NK-92 treated with Interleukin-12 subunit alpha and Interleukin-12 subunit beta, amount 100 ng/mL, for 24 hours (cell line): ENCODE data around the gene TSPEAR.

Experiments used
- DNase-seq: peaks from one replicate; lab custom pipeline; 2025; lab: John Stamatoyannopoulos, UW

The TSPEAR gene

DNA sequence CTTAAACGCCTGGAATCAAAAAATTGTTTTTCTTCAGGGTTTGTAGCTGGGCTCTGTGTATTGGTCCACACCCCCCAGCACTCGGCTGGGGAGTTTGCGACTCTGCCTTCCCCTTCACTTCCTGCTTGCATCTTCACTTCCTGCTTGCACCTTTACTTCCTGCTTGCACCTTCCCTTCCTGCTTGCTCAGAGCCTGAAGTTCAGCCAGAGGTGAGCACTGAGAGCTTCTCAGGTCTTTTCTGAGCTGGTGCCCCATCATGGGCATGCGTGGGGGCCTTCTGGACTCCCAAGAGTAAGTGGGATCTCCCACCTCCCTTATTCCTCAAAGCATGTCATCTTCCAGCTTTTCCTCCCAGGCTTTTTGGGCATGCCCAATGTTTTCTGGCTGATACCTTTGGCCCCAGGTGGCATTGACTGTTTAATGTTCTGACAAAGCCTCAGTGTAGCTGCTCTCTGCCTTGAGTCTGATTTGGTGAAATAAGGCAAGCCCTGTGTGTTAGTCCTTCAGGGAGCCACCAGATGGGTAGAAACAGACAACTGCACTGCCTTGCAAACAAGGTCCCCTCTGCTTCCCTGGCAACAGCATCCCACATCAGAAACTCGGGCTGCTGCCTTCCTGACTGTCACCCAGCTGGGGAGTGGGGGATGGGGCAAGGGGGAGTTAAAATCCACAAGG is 163.6 kb downstream of the TSPEAR start:
- no peak for DNase-seq

DNA sequence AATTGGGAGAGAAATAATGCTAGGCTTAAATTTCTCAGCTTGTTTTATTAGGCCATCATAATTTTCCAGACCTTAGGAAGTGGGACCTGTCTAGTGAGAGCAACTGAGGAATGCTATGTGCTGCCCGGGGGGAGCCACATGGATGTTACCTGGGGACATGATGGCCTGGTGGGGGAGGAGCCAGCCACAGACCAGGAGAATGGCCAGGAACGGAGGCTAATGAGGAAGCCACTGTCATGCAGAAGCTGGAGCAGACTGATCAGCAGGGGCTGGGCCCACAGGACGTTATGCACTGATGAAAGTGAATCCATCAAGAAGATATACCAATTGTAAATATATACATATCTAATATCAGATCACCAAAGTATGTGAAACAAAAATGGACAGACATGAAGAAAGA is 166.8 kb downstream of the TSPEAR start:
- no peak for DNase-seq

DNA sequence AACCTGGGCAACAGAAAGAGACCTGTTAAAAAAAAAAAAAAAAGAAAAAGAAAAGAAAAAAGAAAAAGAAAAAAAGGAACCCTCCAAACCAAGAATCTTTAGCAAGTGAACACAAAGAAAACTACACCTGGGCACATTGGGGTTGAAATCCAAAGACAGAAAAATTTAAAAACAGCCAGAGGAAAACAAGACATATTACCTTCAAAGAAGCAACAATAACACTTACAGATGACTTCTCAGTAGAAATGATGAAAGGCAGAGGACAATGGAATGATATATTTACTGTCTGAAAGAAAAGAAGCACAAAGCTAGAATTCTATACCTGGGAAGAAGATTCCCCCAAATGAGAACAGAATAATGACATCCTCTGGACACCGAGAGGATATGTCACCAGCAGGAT is 168.7 kb downstream of the TSPEAR start:
- no peak for DNase-seq

DNA sequence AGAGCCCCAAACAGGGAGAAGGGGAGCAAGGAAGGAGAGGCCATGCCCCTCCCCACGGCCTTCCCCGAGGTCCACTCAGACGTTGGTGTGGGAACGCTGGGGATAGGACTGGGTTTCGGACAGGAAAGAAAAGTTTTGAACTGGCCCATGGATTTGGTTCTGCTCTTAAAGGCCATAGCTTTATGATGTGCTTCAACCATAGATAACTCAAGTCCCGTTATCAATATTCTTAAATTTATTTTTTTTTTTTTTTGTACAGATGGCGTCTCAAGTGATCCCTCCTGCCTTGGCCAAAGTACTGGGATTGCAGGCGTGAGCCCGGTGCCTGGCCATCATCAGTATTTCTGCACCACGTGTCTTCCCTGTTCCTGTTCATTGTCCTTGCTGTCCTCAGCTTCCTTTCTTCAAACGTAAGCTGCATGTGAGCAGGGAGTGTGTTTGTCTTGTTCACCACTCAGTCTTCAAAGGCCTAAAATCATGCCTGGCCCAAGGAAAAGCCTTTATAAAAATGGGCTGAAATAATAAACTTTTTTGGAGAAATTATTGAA is 170.6 kb downstream of the TSPEAR start:
- DNase-seq: no peak

DNA sequence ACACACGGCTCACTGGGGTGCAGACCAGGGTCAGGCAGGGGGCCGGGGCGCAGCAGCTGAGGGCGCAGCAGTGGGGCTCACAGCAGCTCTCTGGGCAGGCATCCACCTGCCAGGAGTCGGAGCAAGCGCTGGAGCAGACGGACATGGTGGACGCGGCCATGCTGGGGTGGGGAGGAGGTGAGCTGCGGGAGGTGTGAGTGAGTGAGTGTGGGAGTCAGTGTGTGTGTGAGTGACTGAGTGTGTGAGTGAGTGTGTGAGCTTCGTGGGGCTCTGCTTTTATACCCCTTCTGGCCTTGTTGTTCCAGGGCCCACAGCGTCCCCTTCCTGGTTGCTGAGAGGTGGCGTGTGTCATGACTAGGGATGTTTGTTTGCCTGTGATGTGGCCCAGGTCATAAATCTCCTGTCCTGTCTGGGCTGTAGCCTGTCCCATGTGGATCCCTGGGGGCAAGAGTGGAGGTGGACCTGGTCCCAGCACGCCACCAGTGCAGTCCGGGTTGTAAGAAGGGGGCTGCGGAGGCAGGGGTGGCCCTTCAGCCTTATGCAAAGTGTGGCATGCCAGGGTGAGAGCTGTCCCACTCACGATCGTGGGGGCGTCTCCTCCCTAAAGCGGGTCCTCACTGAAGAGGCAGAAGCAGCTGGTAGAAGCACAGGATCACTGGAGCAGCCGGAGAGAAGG is 171.2 kb downstream of the TSPEAR start, which contains the start of gene KRTAP10-1:
TSS of gene KRTAP10-1 (minus strand) at position 205 of the 676 bp plus-strand sequence. CDS start at position 160, 45 bp downstream.
- DNase-seq: no peak

DNA sequence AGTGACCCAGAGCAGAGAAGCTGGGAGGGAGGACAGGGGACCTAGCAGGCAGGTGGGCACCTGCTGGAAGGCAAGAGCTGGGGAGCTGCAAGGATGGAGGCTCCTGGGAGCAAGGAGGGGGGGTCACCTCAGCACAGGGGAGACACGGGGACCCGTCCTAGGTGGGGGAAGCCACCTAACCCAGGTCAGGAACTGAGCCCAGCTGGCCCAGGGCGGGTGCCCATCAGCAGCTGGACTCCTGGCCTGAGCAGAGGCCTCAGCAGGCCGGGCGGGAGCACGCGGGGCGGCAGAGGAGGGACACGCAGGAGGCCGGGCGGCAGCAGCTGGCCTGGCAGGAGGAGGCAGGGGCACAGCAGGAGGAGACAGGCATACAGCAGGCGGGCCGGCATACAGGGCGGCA is 172.3 kb downstream of the TSPEAR start:
- DNase-seq: no peak

DNA sequence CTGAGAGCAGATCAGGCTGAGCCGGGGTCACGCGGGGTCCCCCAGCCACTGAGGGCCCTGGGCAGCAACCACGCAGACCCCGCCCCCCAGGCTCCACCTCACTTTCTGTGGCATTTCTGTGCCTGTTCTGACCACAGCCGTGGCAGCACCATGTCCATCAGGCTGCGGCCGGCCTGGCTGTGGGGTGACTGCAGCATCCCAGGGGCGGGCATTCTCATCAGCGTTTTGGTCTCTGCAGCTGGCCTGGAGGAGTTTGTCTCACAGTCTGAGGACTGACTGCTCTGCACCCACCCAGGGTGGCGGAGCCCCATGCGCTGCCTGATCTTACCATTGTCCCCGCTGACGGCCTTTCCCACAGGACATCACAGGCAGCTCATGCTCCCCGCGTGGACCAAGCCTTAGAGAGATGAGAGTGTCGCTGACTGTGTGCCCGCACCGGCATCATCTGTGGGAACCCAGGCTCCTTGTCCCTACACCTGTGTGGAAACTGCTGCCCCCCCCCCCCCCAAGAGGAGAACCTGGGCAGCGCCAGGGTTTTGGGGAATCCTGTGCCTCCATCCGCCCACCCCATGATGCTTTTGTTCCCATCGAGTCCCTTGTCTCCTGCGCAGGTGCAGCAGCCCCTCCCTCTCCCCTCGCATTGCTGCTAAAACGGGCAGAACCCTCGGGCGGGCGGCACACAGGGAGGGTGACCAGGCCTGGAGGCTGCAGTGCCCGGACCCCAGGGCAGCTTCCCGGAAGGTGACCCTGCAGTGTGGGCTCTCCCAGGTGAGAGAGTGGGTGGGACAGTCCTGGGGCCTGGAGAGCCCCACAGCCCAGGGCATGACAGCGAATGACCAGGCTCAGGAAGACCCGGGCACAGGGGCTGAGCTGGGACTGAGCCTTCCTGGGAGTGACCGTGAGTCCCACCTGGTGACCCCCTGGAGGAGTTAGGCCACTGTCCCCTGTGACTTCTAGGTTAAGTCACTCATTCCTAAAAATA is 173.2 kb downstream of the TSPEAR start:
- no peak for DNase-seq

DNA sequence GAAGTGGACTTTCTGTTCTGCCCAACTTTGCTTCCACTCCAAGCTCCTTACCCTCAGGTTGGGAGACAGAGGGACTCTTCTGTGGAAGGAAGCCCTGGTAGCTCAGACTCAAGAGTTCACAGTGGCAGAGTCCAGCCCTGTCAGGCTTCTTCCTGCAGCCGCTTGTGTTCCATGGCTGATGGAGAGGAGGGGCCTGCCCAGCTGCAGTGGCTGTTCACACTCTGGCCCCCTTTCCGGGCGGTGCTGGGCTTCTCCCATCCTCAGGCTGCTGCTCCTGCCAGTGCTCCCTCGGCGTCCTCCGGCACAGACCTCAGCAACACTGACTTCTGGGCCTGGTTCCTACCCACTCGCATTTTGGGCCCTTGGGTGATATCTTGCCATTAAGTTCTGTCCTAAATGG is 175.4 kb downstream of the TSPEAR start:
- no peak for DNase-seq

DNA sequence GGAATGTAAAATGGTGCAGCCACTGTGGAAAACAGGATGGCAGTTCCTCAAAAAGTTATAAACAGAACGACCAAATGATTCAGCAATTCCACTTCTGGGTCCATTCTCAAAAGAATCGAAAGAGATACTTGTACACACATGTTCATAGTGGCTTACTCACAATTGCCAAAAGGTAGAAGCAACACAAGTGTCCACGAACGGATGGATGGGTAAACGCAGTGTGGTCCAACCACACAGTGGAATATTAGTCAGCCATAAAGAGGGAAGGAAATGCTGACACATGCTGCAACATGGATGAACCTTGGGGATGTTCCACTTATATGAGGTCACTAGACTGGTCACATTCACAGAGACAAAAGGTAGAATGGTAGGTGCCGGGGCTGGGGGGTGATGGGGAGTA is 176.7 kb downstream of the TSPEAR start:
- DNase-seq: no peak

DNA sequence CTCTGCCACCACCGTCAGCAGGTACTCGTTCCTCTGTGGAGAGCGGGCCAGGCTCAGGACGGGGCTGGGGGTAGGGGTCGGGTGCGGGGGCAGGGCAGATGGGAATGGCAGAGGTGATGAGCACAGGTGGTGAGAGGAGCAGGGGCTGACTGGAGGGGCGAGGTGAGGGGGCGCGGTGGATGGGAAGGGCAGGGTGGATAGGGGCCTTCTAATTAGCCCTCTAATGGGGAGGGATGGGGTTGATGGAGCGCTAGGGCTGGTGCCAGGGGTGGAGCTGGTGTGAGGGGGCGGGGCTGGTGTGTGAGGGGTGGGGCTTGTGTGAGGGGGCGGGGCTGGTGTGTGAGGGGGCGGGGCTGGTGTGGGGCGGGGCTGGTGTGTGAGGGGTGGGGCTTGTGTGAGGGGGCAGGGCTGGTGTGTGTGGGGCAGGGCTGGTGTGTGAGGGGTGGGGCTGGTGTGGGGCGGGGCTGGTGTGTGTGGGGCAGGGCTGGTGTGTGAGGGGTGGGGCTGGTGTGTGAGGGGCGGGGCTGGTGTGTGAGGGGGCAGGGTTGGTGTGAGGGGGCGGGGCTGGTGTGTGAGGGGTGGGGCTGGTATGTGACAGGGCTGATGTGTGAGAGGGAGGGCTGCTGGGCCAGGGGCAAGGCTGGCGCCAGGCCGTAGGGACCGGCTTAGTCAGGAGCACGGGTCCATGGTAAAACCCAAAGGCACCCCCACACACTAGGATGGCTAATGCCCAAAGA is 177.3 kb downstream of the TSPEAR start:
- no peak for DNase-seq

DNA sequence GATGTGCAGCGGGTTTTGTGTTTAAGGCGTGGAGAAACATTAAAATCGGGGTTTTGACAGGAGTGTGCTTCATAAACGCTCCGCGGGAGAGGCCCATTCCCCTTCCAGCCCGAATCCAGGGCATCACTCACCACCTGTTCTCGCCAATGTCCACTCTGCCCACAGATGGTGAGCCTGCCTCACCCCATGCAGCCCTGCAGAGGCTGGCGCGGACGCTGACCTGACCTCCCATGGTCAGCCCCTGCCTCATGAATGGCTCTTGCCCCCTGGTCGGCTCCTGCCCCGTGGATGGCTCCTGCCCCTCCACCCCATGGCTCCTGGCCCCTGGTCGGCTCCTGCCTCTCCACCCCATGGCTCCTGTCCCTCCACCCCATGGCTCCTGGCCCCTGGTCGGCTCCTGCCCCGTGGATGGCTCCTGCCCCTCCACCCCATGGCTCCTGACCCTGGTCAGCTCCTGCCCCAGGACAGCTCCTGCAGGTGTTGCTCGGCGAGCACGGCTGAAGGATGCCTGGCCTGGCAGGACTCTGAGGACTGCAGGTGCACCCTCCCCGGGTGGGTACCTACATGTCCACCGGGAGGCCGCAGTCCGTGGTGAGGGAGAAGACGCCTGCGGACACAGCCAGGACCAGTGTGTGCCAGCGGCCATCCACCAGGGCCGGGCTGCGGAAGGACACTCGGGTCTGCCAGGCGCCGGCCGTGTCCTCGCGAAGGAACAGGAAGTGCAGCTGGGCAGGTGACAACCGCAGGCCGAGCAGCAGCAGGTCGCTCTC is 178.1 kb downstream of the TSPEAR start:
- no peak for DNase-seq

DNA sequence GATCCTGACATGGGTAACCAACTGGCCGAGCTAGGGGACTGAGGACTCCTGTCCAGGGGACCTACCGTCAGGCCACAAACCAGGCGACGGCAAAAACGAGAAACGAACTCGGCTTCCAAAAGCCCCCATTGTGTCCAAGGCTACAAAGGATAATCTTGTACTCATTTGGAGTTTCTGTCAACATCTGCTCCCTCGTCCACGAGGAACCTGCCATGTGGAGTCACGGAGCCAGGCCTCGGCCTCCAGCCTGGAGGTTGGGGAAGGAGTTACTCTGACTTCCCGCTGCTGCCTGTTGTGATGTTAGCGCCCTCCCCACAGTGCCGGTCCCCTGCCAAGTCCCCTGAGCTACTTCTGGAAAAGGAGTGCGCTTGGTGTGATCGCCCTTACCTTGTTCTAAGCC is 178.7 kb downstream of the TSPEAR start:
- DNase-seq: no peak

DNA sequence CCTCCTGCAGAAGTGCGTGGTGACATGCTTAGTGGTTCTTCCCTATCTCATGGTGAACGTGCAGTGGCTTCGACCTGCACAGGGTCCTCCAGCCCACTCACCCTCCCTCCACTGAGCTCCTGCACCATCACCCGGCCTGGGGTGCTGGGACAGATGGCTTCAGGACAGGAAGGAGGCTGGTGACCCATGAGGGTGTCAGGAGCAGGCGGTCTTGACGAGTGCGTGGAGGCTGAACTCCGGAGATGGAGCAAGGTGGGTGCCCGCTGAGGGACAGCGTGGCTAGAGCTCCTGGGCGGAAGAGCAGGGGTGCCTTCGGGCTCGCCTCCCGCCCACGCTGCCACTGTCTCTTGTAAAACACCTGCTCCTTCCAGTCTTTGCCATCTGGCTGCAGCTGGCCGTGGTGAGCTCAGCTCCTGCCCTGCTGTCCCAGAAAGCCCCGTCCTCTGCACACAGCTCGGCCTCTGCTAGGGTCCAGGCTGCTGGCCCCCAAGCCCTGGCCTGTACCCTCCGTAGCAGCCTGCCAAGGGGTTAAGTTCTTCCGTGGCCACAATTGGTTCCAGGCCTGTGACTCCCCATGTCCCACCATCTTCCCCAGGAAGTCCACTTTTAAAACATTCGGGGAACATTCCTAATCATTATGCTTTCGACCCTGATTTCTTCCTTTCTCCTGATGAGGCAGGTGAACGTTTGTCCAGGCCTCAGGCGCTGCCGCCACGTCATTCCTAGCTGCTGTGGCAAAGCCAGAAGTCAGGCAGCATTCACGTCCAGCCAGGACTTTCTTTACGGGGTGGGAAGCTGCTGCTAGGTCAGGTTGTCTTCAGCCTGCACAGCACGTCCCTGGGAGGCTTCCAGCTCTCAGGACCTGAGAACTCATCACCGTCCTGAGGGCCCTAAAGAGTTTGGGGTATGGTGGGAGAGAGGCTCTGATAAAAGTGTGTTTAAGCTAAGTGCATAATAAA is 179.5 kb downstream of the TSPEAR start:
- no peak for DNase-seq

DNA sequence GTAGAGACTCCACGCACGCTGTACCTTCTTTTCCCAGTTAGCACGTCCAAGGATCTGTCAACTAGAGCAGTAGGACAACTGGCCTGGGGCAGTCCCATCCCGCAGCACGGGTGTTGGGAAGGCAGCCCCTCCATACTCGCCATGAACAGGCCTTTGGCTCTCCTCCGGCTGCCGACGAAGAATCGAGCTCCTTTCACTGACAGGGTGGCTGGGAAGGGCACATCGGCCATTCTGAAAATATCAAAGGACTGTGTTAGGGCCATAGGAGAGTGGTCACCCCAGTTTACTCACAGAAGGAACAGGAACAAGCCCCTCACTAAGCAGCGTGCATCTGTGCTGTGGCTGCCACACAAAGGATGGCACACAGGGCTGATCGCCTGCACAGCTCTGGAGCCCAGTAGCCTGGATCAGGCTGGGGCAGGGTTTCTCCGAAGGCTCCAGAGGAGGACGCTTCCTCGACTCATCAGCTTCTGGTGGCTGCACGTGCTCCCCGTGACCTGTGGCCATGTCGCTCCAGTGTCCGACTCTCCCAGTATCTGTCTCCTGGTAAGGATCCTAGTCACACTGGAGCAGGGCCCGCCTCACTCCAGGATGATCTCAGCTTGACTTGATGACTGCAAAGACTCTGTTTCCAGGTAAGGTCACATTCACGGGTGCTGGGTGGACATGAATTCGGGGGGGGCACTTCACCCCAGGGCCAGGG is 180.3 kb downstream of the TSPEAR start:
- no peak for DNase-seq

DNA sequence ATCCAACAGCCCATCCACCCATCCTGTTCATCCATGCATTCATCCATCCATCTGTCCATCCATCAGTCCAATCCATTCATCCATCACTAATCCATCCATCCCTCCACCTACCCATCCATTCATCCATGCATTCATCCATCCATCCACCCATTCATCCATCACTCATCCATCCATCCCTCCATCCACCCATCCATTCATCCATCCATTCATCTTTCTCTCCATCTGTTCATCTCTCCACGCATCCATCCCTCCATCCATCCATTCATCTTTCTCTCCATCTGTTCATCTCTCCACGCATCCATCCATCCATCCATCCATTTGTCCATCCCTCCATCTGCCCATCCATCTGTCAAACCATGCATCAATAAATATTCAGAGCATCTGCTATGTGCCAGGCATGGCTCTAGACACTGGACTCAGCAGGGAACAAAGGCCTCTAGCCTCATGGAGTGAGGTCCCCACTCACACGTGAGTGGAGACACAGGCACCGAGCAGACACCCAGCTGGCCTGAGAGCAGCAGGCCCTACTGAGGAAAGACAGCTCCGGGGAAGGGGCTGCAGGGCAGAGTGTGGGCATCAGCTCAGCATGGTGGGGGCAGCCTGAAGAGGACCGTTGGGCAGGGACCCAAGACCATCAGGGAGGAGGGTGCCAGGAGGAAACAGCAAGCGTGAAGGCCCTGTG is 181.0 kb downstream of the TSPEAR start:
- DNase-seq: no peak

DNA sequence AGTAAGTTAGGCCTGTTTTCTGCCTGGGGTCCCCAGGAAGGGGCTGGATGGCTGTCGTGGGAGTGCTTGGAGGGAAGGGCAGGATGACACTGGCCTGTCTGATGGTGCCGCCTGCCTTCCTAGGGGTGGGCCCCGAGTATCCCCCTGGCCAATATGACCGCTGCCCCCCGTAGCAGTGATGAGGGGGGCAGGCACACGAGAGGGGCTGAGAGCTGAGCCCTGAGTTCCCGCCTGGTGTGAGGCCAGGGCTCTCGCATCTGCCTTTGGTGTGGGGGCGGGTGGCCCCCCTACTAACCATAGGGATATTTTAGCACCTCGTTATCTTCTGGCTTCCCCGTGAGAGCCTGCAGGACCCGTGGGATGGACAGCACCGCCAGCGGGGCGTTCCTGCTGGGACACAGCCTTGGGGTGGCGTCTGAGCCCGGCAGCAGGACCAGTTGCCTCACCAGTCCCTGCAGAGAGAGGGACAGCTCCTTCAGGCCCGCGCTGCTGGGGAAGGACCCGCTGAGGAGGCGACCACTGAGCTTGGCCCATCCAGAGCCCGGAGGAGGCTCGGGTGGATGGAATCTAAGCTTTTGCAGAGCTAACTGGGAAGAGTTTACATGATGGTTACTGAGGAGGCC is 181.8 kb downstream of the TSPEAR start:
- no peak for DNase-seq

DNA sequence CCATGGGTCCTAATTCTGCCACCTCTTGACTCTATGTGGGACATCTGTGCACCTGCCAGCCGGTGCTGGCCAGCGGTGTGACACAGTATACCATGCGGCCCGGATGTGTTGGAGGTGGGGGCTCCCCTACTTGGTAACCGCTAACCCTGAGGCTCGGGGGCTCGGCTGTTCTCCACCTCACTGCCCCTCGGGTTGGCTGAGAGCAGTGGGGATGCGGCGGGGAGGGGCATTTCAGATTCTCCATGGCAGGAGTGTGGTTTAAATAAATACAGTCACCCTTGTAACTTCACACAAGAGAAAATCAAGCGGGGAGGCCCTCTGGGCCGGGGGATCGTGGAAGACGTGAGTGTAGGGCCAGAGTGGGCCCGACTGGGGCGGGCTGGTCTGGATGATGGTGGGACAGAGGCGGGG is 182.4 kb downstream of the TSPEAR start:
- DNase-seq: no peak

DNA sequence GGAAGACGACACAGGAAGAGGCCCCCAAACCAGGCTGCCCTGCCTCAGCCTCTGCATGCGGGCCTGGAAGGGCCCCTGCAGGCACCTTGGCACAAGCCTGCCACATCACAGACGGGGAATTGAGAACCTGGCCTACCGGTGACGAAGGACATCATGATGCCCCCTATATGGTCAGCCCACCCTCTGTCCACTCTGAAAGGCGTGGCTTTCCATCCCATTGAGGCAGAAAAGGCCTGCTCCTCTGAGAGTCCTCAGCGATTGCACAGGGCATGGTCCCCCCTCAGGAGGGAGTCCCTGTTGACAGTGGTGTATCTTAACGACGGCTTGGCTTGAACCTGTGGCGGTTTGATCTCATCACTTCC is 182.8 kb downstream of the TSPEAR start:
- DNase-seq: no peak
